WERI-Rb-1 (cell line): Measurements from ENCODE around the gene TNNT1.

ENCODE experiments used
- DNase-seq: peaks from one replicate; pipeline ENCODE4 v3.0.0-alpha.2; 2020
- H3K27ac ChIP-seq: fragments of 250-450 bp; sonication (Bioruptor Pico); 2 replicates; pipeline ENCODE4 v1.5.1; 2020; ENCODE audit warnings: mild to moderate bottlenecking, moderate library complexity
- H3K27me3 ChIP-seq: fragments of 250-450 bp; sonication (Bioruptor Pico); 2 replicates; pipeline ENCODE4 v1.5.1; 2021; ENCODE audit warnings: mild to moderate bottlenecking, low read depth, moderate library complexity; ENCODE audit not compliant: insufficient read depth, severe bottlenecking
- H3K36me3 ChIP-seq: fragments of 250-450 bp; sonication (Bioruptor Pico); 2 replicates; pipeline ENCODE4 v1.5.1; 2020; ENCODE audit warnings: mild to moderate bottlenecking, moderate library complexity
- H3K4me3 ChIP-seq: 2 replicates; pipeline ENCODE4 v1.5.1; 2011; ENCODE audit warnings: low read depth, mild to moderate bottlenecking, control low read depth, low read length
- H3K9me3 ChIP-seq: fragments of 250-450 bp; sonication (Bioruptor Pico); 2 replicates; pipeline ENCODE4 v1.5.1; 2021; ENCODE audit warnings: mild to moderate bottlenecking, moderate library complexity; ENCODE audit not compliant: severe bottlenecking
- TF ChIP-seq, protein P1 (sequence below): IDR thresholded peaks from 2 replicates; pipeline ENCODE4 v1.5.1; 2011; ENCODE audit warnings: low read depth, mild to moderate bottlenecking, control low read depth, inconsistent platforms, low read length

Gene TNNT1

DNA sequence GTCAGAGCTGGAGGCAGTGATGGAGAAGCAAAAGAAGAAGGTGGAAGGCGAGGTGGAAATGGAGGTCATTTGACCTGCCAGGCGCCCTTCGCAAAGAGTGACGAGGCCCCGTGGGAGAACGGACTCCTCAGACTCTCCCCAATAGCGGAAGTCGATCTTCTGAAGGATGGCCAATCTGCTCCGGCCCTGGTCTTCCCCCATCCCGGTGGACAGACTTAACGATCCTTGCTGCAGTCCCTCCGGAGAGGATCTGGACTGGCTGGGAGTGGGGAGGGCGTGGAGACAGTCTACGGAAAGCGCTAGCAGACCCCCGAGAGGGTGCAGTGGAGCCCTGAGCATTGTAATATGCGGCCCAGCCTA, 61.5 kb downstream of the TNNT1 start:
- TF ChIP-seq, protein P1, sequence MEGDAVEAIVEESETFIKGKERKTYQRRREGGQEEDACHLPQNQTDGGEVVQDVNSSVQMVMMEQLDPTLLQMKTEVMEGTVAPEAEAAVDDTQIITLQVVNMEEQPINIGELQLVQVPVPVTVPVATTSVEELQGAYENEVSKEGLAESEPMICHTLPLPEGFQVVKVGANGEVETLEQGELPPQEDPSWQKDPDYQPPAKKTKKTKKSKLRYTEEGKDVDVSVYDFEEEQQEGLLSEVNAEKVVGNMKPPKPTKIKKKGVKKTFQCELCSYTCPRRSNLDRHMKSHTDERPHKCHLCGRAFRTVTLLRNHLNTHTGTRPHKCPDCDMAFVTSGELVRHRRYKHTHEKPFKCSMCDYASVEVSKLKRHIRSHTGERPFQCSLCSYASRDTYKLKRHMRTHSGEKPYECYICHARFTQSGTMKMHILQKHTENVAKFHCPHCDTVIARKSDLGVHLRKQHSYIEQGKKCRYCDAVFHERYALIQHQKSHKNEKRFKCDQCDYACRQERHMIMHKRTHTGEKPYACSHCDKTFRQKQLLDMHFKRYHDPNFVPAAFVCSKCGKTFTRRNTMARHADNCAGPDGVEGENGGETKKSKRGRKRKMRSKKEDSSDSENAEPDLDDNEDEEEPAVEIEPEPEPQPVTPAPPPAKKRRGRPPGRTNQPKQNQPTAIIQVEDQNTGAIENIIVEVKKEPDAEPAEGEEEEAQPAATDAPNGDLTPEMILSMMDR, result no peak
- Histone ChIP-seq H3K4me3 (peak overlapping the region; percentile 58), H3K36me3 (peaks cover 3% of the 10 kb centered on the region; the same call in 1 of the 2 replicates), H3K27ac (no peak overlapping the region), H3K27me3 (no peaks in the 10 kb centered on the region), H3K9me3 (no peaks in the 10 kb centered on the region)
- DNase-seq, result no peak

DNA sequence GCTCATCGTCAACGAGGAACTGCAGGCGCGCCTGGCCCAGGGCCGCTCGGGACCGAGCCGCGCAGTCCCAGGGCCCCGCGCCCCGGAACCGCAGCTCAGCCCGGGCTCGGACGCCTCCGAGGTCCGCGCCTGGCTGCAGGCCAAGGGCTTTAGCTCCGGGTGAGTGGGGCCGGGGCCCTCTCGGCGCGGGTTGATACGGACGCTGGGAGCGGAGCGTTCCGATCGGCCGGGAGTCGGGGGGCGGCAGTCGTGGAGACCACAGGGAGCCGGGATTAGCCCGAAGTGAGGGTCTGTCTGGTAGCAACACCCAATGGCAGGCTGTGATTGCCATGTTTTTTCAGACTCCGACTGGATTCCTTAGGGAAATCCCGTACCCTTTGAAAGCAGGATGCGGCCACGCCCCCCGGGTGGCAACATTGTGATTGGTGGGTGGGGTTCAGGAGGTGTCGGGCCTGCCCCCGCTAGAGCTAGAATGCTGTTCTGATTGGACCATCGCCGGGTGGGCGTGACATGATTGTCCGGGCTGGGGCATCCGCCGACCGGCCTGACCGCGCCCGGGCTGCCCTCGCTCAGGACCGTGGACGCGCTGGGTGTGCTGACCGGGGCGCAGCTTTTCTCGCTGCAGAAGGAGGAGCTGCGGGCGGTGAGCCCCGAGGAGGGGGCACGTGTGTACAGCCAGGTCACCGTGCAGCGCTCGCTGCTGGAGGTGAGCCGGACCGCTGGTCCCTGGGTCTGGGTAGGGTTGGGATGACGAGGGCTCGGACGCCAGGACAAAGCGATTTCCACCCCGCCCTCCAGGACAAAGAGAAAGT, 62.1 kb downstream of the TNNT1 start:
- peak overlapping the region; percentile 58 for H3K4me3 ChIP-seq
- TF ChIP-seq, protein P1, result no peak
- peaks cover 1% of the 10 kb centered on the region for H3K27me3 ChIP-seq
- H3K36me3 ChIP-seq, result peaks cover 3% of the 10 kb centered on the region; the same call in 1 of the 2 replicates
- no peaks in the 10 kb centered on the region for H3K9me3 ChIP-seq
- H3K27ac ChIP-seq, result peak overlapping the region; percentile 7; the same call in 1 of the 2 replicates
- peak; percentile 98 for DNase-seq

DNA sequence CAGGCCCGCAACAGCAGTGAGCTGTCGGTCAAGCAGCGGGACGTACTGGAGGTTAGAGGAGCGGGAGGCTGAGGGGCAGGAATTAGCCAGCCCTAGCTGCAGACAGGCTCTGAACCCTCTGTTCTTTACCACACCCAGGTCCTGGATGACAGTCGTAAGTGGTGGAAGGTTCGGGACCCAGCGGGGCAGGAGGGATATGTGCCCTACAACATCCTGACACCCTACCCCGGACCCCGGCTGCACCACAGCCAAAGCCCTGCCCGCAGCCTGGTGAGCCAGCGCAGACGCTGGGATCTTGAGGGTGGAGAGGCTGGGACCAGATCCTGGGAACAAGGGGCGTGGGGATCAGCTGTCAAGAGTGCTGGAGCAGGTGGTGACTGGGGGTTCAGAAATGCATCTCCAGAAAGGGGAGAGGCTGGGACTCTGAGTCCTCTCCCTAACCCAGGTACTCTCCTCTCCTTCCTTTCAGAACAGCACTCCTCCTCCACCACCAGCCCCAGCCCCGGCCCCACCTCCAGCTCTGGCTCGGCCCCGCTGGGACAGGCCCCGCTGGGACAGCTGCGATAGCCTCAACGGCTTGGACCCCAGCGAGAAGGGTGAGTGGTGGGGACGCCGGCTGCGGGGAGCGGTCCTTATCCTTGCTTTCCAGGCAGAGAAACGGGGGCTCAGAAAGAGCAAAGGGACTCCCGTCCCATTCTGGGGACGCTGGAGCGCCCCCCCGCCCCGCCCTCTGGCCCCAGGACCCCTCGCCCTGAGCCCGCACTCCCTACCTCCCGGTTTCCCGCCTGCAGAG, 62.9 kb downstream of the TNNT1 start:
- peak overlapping the region; percentile 58 for H3K4me3 ChIP-seq
- peak overlapping the region; percentile 7; the same call in 1 of the 2 replicates for H3K27ac ChIP-seq
- TF ChIP-seq, protein P1, result no peak
- H3K9me3 ChIP-seq, result no peaks in the 10 kb centered on the region
- H3K27me3 ChIP-seq, result peaks cover 4% of the 10 kb centered on the region
- H3K36me3 ChIP-seq, result peaks cover 3% of the 10 kb centered on the region; the same call in 1 of the 2 replicates
- DNase-seq, result no peak

DNA sequence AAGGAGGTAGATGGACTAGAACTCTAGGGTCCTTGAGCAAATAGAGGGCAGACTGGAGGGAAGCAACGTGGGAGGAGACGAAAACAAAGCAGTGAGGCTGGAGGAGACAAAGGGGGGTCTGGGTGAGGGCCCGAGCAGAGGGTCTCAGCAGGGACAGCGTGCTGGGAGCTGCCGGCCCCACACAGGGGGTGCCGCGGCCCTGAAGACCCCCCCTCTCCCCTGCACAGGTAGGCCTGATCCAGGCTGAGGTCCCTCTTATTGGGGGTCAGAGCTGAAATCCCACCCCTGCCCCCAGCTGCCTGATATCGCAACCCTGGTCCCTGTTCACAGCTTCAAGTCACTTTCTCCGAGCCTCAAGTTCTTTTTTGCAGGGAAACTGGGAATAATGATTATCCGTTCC, 64.6 kb downstream of the TNNT1 start:
- TF ChIP-seq, protein P1, result no peak
- Histone ChIP-seq H3K4me3 (no peak overlapping the region), H3K36me3 (no peaks in the 10 kb centered on the region), H3K27me3 (peaks cover 4% of the 10 kb centered on the region), H3K9me3 (no peaks in the 10 kb centered on the region), H3K27ac (no peak overlapping the region)
- no peak for DNase-seq

DNA sequence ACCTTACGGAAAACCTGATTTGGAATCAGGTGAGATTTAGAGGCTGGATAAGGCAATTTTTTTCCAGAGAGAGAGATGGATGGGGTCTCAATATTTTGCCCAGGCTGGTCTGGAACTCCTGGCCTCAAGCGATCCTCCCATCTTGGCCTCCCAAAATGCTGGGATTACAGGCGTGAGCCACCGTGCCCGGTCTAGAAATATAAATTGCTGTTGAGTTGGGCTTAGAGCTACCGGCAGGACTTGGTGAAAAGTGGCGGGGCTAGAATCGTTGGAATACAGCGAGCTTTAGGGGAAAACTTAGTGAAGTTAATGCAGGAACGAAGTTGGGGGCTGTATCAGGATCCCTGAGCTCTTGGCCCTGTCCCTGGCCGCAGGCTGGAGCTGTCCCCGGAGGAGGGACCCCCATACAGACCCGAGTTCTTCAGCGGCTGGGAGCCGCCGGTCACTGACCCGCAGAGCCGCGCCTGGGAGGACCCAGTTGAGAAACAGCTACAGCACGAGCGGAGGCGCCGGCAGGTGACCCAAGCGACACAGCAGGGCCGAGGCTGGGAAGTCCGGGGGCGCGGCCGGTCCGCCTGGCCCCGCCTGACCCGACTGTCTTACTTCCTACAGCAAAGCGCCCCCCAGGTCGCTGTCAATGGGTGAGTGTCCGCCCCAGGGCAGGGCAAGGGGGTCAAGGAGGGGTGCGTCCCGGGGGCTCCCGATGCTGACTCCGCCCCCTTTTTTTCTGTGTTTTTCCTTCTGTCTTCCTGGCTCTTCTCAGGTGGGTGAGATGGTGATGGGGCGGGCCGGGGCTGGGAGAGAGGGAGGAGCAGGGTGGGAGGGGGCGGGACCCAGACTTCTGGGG, 65.8 kb downstream of the TNNT1 start:
- H3K27me3 ChIP-seq, result peaks cover 4% of the 10 kb centered on the region
- no peak overlapping the region for H3K27ac ChIP-seq
- no peak overlapping the region for H3K4me3 ChIP-seq
- no peak for DNase-seq
- H3K36me3 ChIP-seq, result no peaks in the 10 kb centered on the region
- H3K9me3 ChIP-seq, result no peaks in the 10 kb centered on the region
- TF ChIP-seq, protein P1, result no peak
